HG03521 (cell line): ENCODE measurements around the gene FAM98B.

Source experiments
- ATAC-seq: cut with Tn5 transposase; IDR thresholded peaks from one replicate; pipeline ENCODE4 v1.9.1; 2021; ENCODE audit warnings: mild to moderate bottlenecking, moderate library complexity; ENCODE audit not compliant: unreplicated experiment

FAM98B gene

GRCh38 chr15:38534691-38535090, 80.8 kb downstream of the FAM98B start:
- no peak for ATAC-seq

- no peak for ATAC-seq
These were observed 81.7 kb downstream of the FAM98B start for GRCh38 chr15:38535491-38536200.

GRCh38 chr15:38536201-38536676, 82.3 kb downstream of the FAM98B start:
- ATAC-seq: no peak
